GM19099 (cell line): ENCODE measurements around the gene BRF1.

Experiments used
- POLR2A ChIP-seq: IDR thresholded peaks from 3 replicates; pipeline ENCODE4 v1.6.1; 2011; ENCODE audit warnings: low read depth; ENCODE audit not compliant: insufficient read length; ENCODE audit errors: extremely low read depth

Gene BRF1

GRCh38 chr14:105313381-105314286, 12.8 kb upstream of the BRF1 start:
- no peak for TF ChIP-seq POLR2A

DNA sequence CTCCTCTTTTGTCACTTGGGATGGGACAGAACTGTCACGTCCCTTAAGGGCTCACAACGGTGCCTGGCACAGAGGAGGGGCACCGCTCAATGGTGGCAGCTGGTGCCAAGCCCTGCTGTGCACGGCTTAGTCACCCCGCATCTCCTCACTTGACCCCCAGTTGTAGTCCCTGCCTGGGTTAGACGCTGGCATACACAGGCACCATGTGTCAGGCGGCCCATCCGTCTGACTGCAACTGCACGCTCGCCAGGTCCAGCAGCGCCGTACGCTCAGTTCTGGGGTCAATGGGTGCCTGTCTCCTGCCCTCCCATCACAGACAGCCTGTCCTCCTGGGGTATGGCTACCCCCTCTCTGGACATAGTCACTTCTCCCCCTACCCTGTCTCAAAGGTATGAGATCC, 12.2 kb upstream of the BRF1 start:
- no peak for TF ChIP-seq POLR2A

DNA sequence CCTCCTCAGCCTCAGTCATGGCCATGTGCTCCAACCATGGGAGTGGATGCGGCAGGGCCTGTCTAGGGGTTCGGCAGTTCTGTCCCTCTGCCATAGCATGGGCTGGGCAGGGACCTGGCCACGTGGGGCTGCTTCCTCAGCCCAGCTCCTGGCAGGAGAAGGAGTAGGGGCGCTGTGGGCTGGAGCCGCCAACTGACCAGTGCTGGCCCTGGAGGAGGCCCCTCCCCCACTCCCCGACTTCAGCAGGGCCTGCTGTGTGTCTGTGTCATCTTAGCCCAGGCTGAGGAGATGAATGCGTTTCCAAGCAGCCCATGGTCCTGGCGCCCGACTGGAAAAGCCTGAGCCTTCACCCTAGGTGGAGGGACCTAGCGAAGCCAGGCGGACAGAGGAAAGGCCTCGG, 11.0 kb upstream of the BRF1 start:
- no peak for TF ChIP-seq POLR2A

DNA sequence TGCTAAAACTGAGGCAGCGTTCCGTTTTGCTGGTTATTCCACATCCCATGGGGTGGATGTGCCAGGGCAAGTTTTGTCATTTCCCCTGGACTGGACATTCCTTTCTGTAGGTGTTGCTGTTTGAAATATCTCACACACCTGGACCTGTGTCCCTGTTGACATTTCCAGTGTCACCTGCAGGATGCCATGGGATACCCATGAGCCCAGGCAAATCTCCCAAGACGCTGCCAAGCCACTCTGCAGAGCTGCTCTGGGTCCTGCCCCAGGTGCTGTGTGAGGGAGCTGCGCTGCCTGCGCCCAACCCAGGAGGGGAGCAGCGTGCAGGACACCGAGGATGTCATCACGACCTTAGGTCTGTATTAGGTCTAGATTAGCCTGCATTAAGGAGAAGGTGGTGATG, 8.6 kb upstream of the BRF1 start:
- no peak for TF ChIP-seq POLR2A

GRCh38 chr14:105307052-105307727, 6.4 kb upstream of the BRF1 start:
- no peak for TF ChIP-seq POLR2A

DNA sequence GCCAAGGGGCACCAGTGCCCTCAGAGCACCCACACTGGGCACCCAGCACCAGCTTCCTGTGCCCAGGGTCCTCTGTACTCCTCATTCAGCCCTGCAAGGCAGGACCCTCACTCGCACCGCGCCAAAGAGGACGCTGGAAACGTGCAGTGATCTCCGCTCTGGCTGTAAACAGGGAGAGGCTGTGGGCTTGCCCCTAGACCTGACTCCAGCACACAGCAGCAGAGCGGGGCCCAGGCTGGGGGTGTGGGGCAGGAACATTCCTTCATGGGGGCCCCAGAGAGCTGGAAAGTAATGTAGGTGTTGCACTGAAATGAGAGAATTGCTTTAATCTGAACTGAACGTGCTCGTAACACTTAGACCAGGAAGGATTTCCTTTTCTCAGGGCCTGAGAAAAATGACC, 5.0 kb upstream of the BRF1 start:
- TF ChIP-seq POLR2A = no peak

DNA sequence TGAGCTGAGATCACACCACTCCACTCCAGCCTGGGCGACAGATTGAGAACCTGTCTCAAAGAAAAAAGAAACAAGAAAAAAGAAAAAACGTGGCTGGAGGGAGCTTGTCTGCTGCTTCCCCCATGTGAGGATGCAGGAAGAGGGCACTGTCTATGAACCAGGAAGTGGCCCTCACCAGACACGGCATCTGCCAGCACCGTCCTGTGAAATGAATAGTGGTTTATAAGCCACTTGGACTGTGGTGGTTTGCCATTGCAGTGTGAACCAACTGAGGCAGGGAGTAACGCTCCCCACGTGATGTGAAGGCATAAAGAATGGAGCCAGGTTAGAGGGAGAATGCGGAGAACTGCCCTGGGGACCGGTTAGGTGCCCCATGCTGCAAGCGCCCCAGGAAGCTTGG, 4.5 kb upstream of the BRF1 start:
- TF ChIP-seq POLR2A = no peak

DNA sequence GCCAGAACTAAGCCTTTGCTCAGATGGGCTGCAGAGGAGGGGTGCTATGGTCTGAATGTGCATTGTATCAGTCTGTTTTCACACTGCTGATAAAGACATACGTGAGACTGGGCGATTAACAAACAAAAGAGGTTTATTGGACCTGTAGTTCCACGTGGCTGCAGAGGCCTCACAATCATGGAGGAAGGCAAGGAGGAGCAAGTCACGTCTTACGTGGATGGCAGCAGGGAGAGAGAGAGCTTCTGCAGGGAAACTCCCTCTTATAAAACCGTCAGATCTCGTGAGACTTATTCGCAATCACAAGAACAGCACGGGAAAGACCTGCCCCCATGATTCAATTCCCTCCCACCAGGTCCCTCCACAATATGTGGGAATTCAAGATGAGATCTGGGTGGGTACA, 3.8 kb upstream of the BRF1 start:
- TF ChIP-seq POLR2A = no peak

GRCh38 chr14:105303949-105304348, 3.1 kb upstream of the BRF1 start:
- TF ChIP-seq POLR2A = no peak

GRCh38 chr14:105301103-105301914, 508 bp upstream of the BRF1 start:
- peak; percentile 56 for TF ChIP-seq POLR2A

- TF ChIP-seq POLR2A = no peak
Observed at GRCh38 chr14:105299654-105300541, 903 bp downstream of the BRF1 start.

DNA sequence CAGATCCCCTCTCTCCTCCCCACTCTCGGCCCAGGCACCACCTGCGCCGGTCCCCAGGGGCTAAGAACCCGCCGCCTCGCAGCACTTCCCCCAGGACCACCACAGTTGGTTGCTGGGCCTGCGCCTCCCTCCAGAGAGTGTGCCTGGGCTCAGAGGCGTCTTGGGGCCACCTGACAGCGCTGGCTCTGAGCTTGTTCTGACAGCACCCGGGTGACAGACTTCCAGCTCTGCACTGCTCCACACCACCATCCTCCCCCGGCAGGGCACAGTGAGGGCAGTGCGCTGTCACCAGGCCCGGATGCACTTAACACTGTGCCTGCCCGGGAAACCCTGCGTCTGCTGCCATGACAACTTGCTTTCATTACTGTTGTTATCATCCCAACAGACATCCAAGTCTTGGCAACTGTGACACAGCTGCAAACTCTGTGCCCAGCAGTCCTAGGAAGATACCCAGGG, 6.6 kb downstream of the BRF1 start:
- no peak for TF ChIP-seq POLR2A

GRCh38 chr14:105292826-105293711, 7.7 kb downstream of the BRF1 start:
- no peak for TF ChIP-seq POLR2A
